WTC11 (cell line): ENCODE measurements around the gene GRM5.

Source experiments
- CREB1 ChIP-seq: sonication (generic); formaldehyde crosslinking; IDR thresholded peaks from 2 replicates; pipeline ENCODE4 v1.8.0; 2023; ENCODE audit warnings: mild to moderate bottlenecking, missing genetic modification reagents
- ESRRA ChIP-seq: sonication (generic); formaldehyde crosslinking; IDR thresholded peaks from 2 replicates; pipeline ENCODE4 v1.8.1; 2022; ENCODE audit warnings: mild to moderate bottlenecking, missing genetic modification reagents, borderline replicate concordance
- ETV6 ChIP-seq: sonication (generic); formaldehyde crosslinking; IDR thresholded peaks from 2 replicates; pipeline ENCODE4 v1.8.1; 2022; ENCODE audit warnings: mild to moderate bottlenecking, missing genetic modification reagents
- FOXP1 ChIP-seq: sonication (generic); formaldehyde crosslinking; IDR thresholded peaks from 2 replicates; pipeline ENCODE4 v1.8.0; 2022; ENCODE audit warnings: missing genetic modification reagents, mild to moderate bottlenecking, moderate library complexity, borderline replicate concordance
- KAT7 ChIP-seq: sonication (generic); formaldehyde crosslinking; IDR thresholded peaks from 2 replicates; pipeline ENCODE4 v1.8.1; 2023; ENCODE audit warnings: missing genetic modification reagents, mild to moderate bottlenecking, borderline replicate concordance
- NR2C2 ChIP-seq: sonication (generic); formaldehyde crosslinking; IDR thresholded peaks from 2 replicates; pipeline ENCODE4 v1.8.0; 2022; ENCODE audit warnings: mild to moderate bottlenecking, missing genetic modification reagents
- TEAD4 ChIP-seq: sonication (generic); formaldehyde crosslinking; IDR thresholded peaks from 2 replicates; pipeline ENCODE4 v1.8.0; 2022; ENCODE audit warnings: mild to moderate bottlenecking, missing genetic modification reagents
- TF ChIP-seq, protein P1 (sequence below): fragments of 200-600 bp; IDR thresholded peaks from 2 replicates; pipeline ENCODE4 v1.8.0; 2022; ENCODE audit warnings: antibody characterized with exemption
- TF ChIP-seq, protein P2 (sequence below): sonication (generic); formaldehyde crosslinking; conservative IDR thresholded peaks from 2 replicates; pipeline ENCODE4 v1.8.1; 2022; ENCODE audit warnings: mild to moderate bottlenecking, missing genetic modification reagents
- TF ChIP-seq, protein P3 (sequence below): sonication (generic); formaldehyde crosslinking; IDR thresholded peaks from 2 replicates; pipeline ENCODE4 v1.8.1; 2023; ENCODE audit warnings: mild to moderate bottlenecking, missing genetic modification reagents, moderate library complexity
- TF ChIP-seq, protein P4 (sequence below): sonication (generic); formaldehyde crosslinking; IDR thresholded peaks from 2 replicates; pipeline ENCODE4 v1.8.1; 2022; ENCODE audit warnings: missing genetic modification reagents, borderline replicate concordance
- TF ChIP-seq, protein P5 (sequence below): sonication (generic); formaldehyde crosslinking; IDR thresholded peaks from 2 replicates; pipeline ENCODE4 v1.8.0; 2022; ENCODE audit warnings: mild to moderate bottlenecking, missing genetic modification reagents

DNA sequence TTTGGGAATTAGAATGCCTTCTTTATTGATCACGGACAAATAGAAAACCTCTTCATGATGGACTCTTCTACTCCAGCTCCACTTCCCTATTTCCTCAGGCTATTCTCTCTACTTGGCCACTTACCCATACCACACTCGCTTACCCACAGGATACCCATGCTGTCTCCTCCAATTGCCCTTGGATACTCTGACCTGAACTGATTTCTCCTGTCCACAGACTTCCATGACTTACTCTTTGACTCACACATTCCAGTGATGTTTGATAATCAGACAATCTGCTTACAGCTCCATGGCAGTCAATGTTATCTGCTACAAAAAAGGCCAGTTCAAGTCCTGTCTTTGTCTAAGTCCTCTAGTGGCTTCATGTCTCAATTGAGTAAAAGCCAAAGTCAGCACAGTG, 436.3 kb downstream of the GRM5 start:
- TF ChIP-seq, protein P1, sequence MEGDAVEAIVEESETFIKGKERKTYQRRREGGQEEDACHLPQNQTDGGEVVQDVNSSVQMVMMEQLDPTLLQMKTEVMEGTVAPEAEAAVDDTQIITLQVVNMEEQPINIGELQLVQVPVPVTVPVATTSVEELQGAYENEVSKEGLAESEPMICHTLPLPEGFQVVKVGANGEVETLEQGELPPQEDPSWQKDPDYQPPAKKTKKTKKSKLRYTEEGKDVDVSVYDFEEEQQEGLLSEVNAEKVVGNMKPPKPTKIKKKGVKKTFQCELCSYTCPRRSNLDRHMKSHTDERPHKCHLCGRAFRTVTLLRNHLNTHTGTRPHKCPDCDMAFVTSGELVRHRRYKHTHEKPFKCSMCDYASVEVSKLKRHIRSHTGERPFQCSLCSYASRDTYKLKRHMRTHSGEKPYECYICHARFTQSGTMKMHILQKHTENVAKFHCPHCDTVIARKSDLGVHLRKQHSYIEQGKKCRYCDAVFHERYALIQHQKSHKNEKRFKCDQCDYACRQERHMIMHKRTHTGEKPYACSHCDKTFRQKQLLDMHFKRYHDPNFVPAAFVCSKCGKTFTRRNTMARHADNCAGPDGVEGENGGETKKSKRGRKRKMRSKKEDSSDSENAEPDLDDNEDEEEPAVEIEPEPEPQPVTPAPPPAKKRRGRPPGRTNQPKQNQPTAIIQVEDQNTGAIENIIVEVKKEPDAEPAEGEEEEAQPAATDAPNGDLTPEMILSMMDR = no peak
- no peak for TF ChIP-seq FOXP1 (CRISPR knock-in tag)
- TF ChIP-seq ETV6 = no peak
- no peak for TF ChIP-seq KAT7
- TF ChIP-seq ESRRA = no peak
- TF ChIP-seq, protein P2, sequence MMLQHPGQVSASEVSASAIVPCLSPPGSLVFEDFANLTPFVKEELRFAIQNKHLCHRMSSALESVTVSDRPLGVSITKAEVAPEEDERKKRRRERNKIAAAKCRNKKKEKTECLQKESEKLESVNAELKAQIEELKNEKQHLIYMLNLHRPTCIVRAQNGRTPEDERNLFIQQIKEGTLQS (CRISPR knock-in tag) = no peak
- TF ChIP-seq, protein P3, sequence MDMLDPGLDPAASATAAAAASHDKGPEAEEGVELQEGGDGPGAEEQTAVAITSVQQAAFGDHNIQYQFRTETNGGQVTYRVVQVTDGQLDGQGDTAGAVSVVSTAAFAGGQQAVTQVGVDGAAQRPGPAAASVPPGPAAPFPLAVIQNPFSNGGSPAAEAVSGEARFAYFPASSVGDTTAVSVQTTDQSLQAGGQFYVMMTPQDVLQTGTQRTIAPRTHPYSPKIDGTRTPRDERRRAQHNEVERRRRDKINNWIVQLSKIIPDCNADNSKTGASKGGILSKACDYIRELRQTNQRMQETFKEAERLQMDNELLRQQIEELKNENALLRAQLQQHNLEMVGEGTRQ (CRISPR knock-in tag) = no peak
- TF ChIP-seq, protein P4, sequence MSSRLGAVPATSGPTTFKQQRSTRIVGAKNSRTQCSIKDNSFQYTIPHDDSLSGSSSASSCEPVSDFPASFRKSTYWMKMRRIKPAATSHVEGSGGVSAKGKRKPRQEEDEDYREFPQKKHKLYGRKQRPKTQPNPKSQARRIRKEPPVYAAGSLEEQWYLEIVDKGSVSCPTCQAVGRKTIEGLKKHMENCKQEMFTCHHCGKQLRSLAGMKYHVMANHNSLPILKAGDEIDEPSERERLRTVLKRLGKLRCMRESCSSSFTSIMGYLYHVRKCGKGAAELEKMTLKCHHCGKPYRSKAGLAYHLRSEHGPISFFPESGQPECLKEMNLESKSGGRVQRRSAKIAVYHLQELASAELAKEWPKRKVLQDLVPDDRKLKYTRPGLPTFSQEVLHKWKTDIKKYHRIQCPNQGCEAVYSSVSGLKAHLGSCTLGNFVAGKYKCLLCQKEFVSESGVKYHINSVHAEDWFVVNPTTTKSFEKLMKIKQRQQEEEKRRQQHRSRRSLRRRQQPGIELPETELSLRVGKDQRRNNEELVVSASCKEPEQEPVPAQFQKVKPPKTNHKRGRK (CRISPR knock-in tag) = no peak
- no peak for TF ChIP-seq NR2C2 (CRISPR knock-in tag)
- TF ChIP-seq CREB1 (CRISPR knock-in tag) = no peak
- TF ChIP-seq, protein P5, sequence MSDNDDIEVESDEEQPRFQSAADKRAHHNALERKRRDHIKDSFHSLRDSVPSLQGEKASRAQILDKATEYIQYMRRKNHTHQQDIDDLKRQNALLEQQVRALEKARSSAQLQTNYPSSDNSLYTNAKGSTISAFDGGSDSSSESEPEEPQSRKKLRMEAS (CRISPR knock-in tag) = no peak
- no peak for TF ChIP-seq TEAD4 (CRISPR knock-in tag)
